Endothelial cell of umbilical vein (primary cell): ENCODE data around the gene ATP5MG. TPM values are rescaled to one million over a fixed set of nuclear protein-coding genes. Genes with fewer than 3 reads are reported as not detected.

Experiments
- BruUV-seq: library from RNA; stranded (reverse); fragments of 400-500 nt; replicated peaks from 2 replicates; lab custom pipeline; 2021; lab: Mats Ljungman, UMichigan
- CTCF ChIA-PET: fragments of 300-600, 350-600 bp; sonication (Branson Sonifier 250); formaldehyde crosslinking; loops from one replicate; lab custom pipeline; 2021; ENCODE audit warnings: antibody characterized with exemption, inconsistent platforms; lab: Charles Lee
- POLR2A ChIA-PET: fragments of 300-600, 350-600 bp; sonication (Branson Sonifier 250); formaldehyde crosslinking; loops from one replicate; lab custom pipeline; 2021; ENCODE audit warnings: antibody characterized with exemption, inconsistent platforms; lab: Charles Lee
- DNase-seq: peaks from one replicate; pipeline ENCODE4 v3.0.0-alpha.2; 2011; ENCODE audit warnings: low read depth, low spot score
- FAIRE-seq: peaks from 2 replicates; lab custom pipeline; 2011; peaks lifted over from hg19 to GRCh38; lab: Jason Lieb, UNC
- H2AFZ ChIP-seq: 2 replicates; pipeline ENCODE4 v1.6.0; 2012; ENCODE audit warnings: low read depth, low read length, control low read depth, inconsistent platforms
- H3K27ac ChIP-seq: 2 replicates; pipeline ENCODE4 v1.5.1; 2011; ENCODE audit warnings: low read depth, mild to moderate bottlenecking, control low read depth, low read length, moderate library complexity; ENCODE audit not compliant: insufficient read depth
- H3K27me3 ChIP-seq, 2 experiments: 2 replicates each; pipeline versions ENCODE4 v1.6.0 to v1.6.1; 2011; ENCODE audit warnings: low read length in 2 of 2, mixed read lengths in 1 of 2; ENCODE audit not compliant: control insufficient read depth in 2 of 2, insufficient read depth in 2 of 2
- H3K36me3 ChIP-seq, 2 experiments: 2 replicates in 1 of 2; 3 replicates in 1 of 2; pipeline ENCODE4 v1.5.1; 2011; ENCODE audit warnings: low read length in 2 of 2, mild to moderate bottlenecking in 1 of 2, moderate library complexity in 1 of 2; ENCODE audit not compliant: control insufficient read depth in 2 of 2, insufficient read depth in 2 of 2; ENCODE audit errors: extremely low read depth in 1 of 2
- H3K4me1 ChIP-seq: 3 replicates; pipeline ENCODE4 v1.5.1; 2011; ENCODE audit warnings: mild to moderate bottlenecking, low read length; ENCODE audit not compliant: control insufficient read depth, insufficient read depth; ENCODE audit errors: extremely low read depth
- H3K4me2 ChIP-seq: 2 replicates; pipeline ENCODE4 v1.6.1; 2011; ENCODE audit warnings: low read length, control low read depth, mixed read lengths; ENCODE audit not compliant: insufficient read depth
- H3K4me3 ChIP-seq, 3 experiments: fragments of 200-600 bp in 1 of 3; sonication (generic), shearing (Covaris generic) in 1 of 3; replicated peaks in 1 of 3; 2 replicates each; pipeline ENCODE4 v1.5.1; 2011 to 2016; ENCODE audit warnings: control low read depth in 3 of 3, low read length in 3 of 3, mild to moderate bottlenecking in 2 of 3, inconsistent platforms in 1 of 3, low read depth in 1 of 3, moderate library complexity in 1 of 3; ENCODE audit not compliant: insufficient read depth in 1 of 3
- H3K79me2 ChIP-seq: 2 replicates; pipeline ENCODE4 v1.6.0; 2012; ENCODE audit warnings: low read length, inconsistent platforms; ENCODE audit not compliant: control insufficient read depth, insufficient read depth
- H3K9ac ChIP-seq: replicated peaks from 2 replicates; pipeline ENCODE3; 2011; ENCODE audit warnings: low read length, control low read depth; ENCODE audit not compliant: insufficient read depth; ENCODE audit errors: extremely low read depth
- H3K9me1 ChIP-seq: replicated peaks from 3 replicates; pipeline ENCODE4 v1.6.0; 2011; ENCODE audit warnings: mild to moderate bottlenecking, low read length; ENCODE audit not compliant: control insufficient read depth, insufficient read depth; ENCODE audit errors: extremely low read depth
- H3K9me3 ChIP-seq: replicated peaks from 2 replicates; pipeline ENCODE4 v1.5.1; 2012; ENCODE audit warnings: low read length, inconsistent platforms; ENCODE audit not compliant: control insufficient read depth, insufficient read depth
- H4K20me1 ChIP-seq: replicated peaks from 2 replicates; pipeline ENCODE3; 2011; ENCODE audit warnings: mild to moderate bottlenecking, low read length; ENCODE audit not compliant: control insufficient read depth, insufficient read depth; ENCODE audit errors: extremely low read depth
- CTCF ChIP-seq, 2 donors: IDR thresholded peaks; 1 replicate in 1 of 2; 2 replicates in 1 of 2; pipeline ENCODE4 v1.5.1; 2011; ENCODE audit warnings: low read length in 2 of 2, mild to moderate bottlenecking in 2 of 2, moderate library complexity in 2 of 2, control low read depth in 1 of 2, inconsistent platforms in 1 of 2, low read depth in 1 of 2; ENCODE audit not compliant: insufficient read depth in 1 of 2; ENCODE audit errors: extremely low read depth in 1 of 2
- EZH2 ChIP-seq: IDR thresholded peaks from 2 replicates; pipeline ENCODE4 v1.6.1; 2012; ENCODE audit warnings: borderline replicate concordance, low read depth, mild to moderate bottlenecking, moderate library complexity, low read length, inconsistent platforms; ENCODE audit not compliant: severe bottlenecking
- FOS ChIP-seq: IDR thresholded peaks from 2 replicates; pipeline ENCODE4 v1.6.1; 2011; ENCODE audit warnings: mild to moderate bottlenecking, low read length, moderate library complexity, borderline replicate concordance; ENCODE audit not compliant: insufficient read depth
- GATA2 ChIP-seq: IDR thresholded peaks from 2 replicates; pipeline ENCODE4 v1.7.0; 2011; ENCODE audit warnings: low read depth, mild to moderate bottlenecking, moderate library complexity, mixed read lengths, low read length; ENCODE audit not compliant: insufficient read length, insufficient read depth
- JUN ChIP-seq: IDR thresholded peaks from 2 replicates; pipeline ENCODE4 v1.6.1; 2011; ENCODE audit warnings: borderline replicate concordance, low read depth; ENCODE audit not compliant: insufficient read length, insufficient read depth
- MYC ChIP-seq: IDR thresholded peaks from one replicate; pipeline ENCODE4 v1.6.1; 2011; ENCODE audit warnings: mild to moderate bottlenecking, low read depth, low read length
- POLR2A ChIP-seq: IDR thresholded peaks from 2 replicates; pipeline ENCODE4 v1.6.1; 2012; ENCODE audit warnings: low read depth, mild to moderate bottlenecking, control low read depth, low read length
- POLR2AphosphoS5 ChIP-seq: IDR thresholded peaks from 2 replicates; pipeline ENCODE4 v1.6.1; 2012; ENCODE audit warnings: low read depth, mild to moderate bottlenecking, control low read depth, low read length, moderate library complexity; ENCODE audit not compliant: insufficient read depth
- dilution Hi-C: fragments of 300-500 bp; cut with MboI; formaldehyde crosslinking; loops from one replicate; pipeline ENCODE4 v1.15.0; 2019; ENCODE audit warnings: low sequenced_read_pairs; ENCODE audit not compliant: extremely low pct_ligation_motif_present
- intact Hi-C: fragments of 100-400 bp; cut with micrococcal nuclease; formaldehyde crosslinking; loops from one replicate; pipeline ENCODE4 v1.10.0; 2022
- polyA plus RNA-seq, 4 experiments: library from polyadenylated mRNA; depleted of rRNA in 3 of 4; stranded (reverse) in 3 of 4; unstranded in 1 of 4; fragments of >200 nt; gene quantifications; 2 replicates each; pipeline versions ENCODE4 v1.2.1 to v1.2.3, GENCODE V29; 2011 to 2012; ENCODE audit warnings: missing spikeins in 1 of 4
- total RNA-seq: library from RNA; stranded (reverse); gene quantifications from 2 replicates; pipeline ENCODE4 v1.2.3, GENCODE V29; 2021
- TF ChIP-seq, protein P1 (sequence below): IDR thresholded peaks from 2 replicates; pipeline ENCODE4 v1.6.1; 2011; ENCODE audit not compliant: insufficient read depth, insufficient read length

Gene ATP5MG
- total and polyA plus RNA-seq, 2 donors (not counting 3 experiments of a cell fraction or from before 2014, with no cell fraction given) = 211 to 439 TPM

GRCh38 chr11:118442908-118443589 lies 41.6 kb downstream of the ATP5MG start:
- Histone ChIP-seq H3K27me3 (no peaks in the 10 kb centered on the region), H3K36me3 (no peaks in the 10 kb centered on the region), H3K9me1 (no peaks in the 10 kb centered on the region), H4K20me1 (peaks cover 42% of the 10 kb centered on the region), H2AFZ (no peak overlapping the region), H3K4me1 (peaks cover 15% of the 10 kb centered on the region), H3K9ac (no peak overlapping the region), H3K4me2 (no peak overlapping the region), H3K4me3 (no peak overlapping the region), H3K79me2 (peaks cover 94% of the 10 kb centered on the region), H3K27ac (no peak overlapping the region), H3K9me3 (no peaks in the 10 kb centered on the region)
- ChIA-PET CTCF (interaction anchor here (1.2 kb wide), 1 partner anchor 12 kb away, joined by 4 read pairs; no protein-coding TSS in a partner anchor), POLR2A (no interaction called here)
- BruUV-seq = no TSS peak
- dilution Hi-C loops = no loop called here
- FAIRE-seq = no peak
- intact Hi-C loops = no loop called here
- TF ChIP-seq, protein P1, sequence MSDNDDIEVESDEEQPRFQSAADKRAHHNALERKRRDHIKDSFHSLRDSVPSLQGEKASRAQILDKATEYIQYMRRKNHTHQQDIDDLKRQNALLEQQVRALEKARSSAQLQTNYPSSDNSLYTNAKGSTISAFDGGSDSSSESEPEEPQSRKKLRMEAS = no peak
- TF ChIP-seq GATA2 = no peak
- TF ChIP-seq POLR2AphosphoS5 = no peak
- TF ChIP-seq CTCF (IDR thresholded peaks at IDR 0.05; ENCODE audit: extremely low read depth in 1 of 2, insufficient read depth in 1 of 2, low read depth in 1 of 2, low read length in 2 of 2) = no peak
- no peak for TF ChIP-seq MYC
- no peak for TF ChIP-seq FOS
- no peak for TF ChIP-seq POLR2A
- no peak for TF ChIP-seq JUN
- no peak for TF ChIP-seq EZH2
- DNase-seq = no peak
